ENCODE measurements around the gene ZNF727.
"Not testable (repeated sequence)": the region's sequence is repeated elsewhere in the genome, so short reads cannot be mapped to it uniquely, and the experiment has no call there.

ZNF727 gene

GRCh38 chr7:64045301-64046040 is at the start of gene ZNF727:
Gene ZNF727, plus strand, starts transcription at chr7:64045434. Its CDS starts 188 bp downstream, at chr7:64045622.
- DNase-seq (ENCODE audit: low read depth) = no peak

GRCh38 chr7:63998549-63998948 is 46.7 kb upstream of the ZNF727 start, which contains the start of gene ZNF722:
Gene ZNF722, plus strand, starts transcription at chr7:63998849. Its CDS starts 113 bp downstream, at chr7:63998962.
- no peak for DNase-seq (ENCODE audit: low read depth)

- not testable (repeated sequence) for DNase-seq (ENCODE audit: low read depth)
These were observed 29.7 kb upstream of the ZNF727 start for GRCh38 chr7:64015496-64015895.

GRCh38 chr7:64035388-64035787 is 9.8 kb upstream of the ZNF727 start:
- no peak for DNase-seq (ENCODE audit: low read depth)

GRCh38 chr7:64037095-64037494 is 8.1 kb upstream of the ZNF727 start:
- no peak for DNase-seq (ENCODE audit: low read depth)

GRCh38 chr7:64046041-64046389 is 781 bp downstream of the ZNF727 start:
- DNase-seq (ENCODE audit: low read depth) = no peak

GRCh38 chr7:64077837-64078698 is 32.8 kb downstream of the ZNF727 start:
- DNase-seq (ENCODE audit: low read depth) = not testable (repeated sequence)

- DNase-seq (ENCODE audit: low read depth) = no peak
These were observed 33.4 kb downstream of the ZNF727 start for GRCh38 chr7:64078699-64078994.

GRCh38 chr7:64087501-64087900 is 42.3 kb downstream of the ZNF727 start:
- no peak for DNase-seq (ENCODE audit: low read depth)

- not testable (repeated sequence) for DNase-seq (ENCODE audit: low read depth)
These were observed 43.6 kb downstream of the ZNF727 start for GRCh38 chr7:64088863-64089262.
